HCT116 (cell line): Measurements from ENCODE around the gene GPR3.

Source experiments
- CTCF ChIP-seq, 3 experiments: fragments of 200-600 bp in 1 of 3; sonication (generic) in 1 of 3; IDR thresholded peaks in 2 of 3; conservative IDR thresholded peaks in 1 of 3; 2 replicates each; pipeline ENCODE4 v1.5.1; 2012 to 2017; ENCODE audit warnings: low read depth in 2 of 3, low read length in 2 of 3, antibody characterized with exemption in 1 of 3, borderline replicate concordance in 1 of 3, control low read depth in 1 of 3, mild to moderate bottlenecking in 1 of 3, mixed read lengths in 1 of 3, mixed run types in 1 of 3, moderate library complexity in 1 of 3; ENCODE audit not compliant: insufficient read depth in 1 of 3
- EZH2 ChIP-seq: fragments of 200-600 bp; sonication (generic); IDR thresholded peaks from 2 replicates; pipeline ENCODE4 v1.6.1; 2017; ENCODE audit warnings: antibody characterized with exemption, mixed run types
- FOSL1 ChIP-seq: IDR thresholded peaks from 2 replicates; pipeline ENCODE4 v1.6.1; 2012; ENCODE audit warnings: low read depth
- POLR2A ChIP-seq: IDR thresholded peaks from 2 replicates; pipeline ENCODE4 v1.7.0; 2011; ENCODE audit warnings: borderline replicate concordance; ENCODE audit not compliant: insufficient read depth, insufficient read length; ENCODE audit errors: extremely low read depth
- RAD21 ChIP-seq: IDR thresholded peaks from 2 replicates; pipeline ENCODE4 v1.6.1; 2012; ENCODE audit warnings: low read depth, mild to moderate bottlenecking
- SIN3A ChIP-seq: IDR thresholded peaks from 2 replicates; pipeline ENCODE4 v1.6.1; 2012; ENCODE audit warnings: low read depth
- YY1 ChIP-seq: IDR thresholded peaks from 2 replicates; pipeline ENCODE4 v1.6.1; 2011; ENCODE audit warnings: low read length, low read depth, moderate library complexity, mild to moderate bottlenecking; ENCODE audit not compliant: insufficient replicate concordance; ENCODE audit errors: extremely low read depth

GRCh38 chr1:27414091-27414490 is 21.7 kb downstream of the GPR3 start:
- TF ChIP-seq CTCF (IDR thresholded peaks at IDR 0.05 in 2 of 3, conservative IDR thresholded peaks at IDR 0.05 in 1 of 3; ENCODE audit: borderline replicate concordance in 1 of 3, insufficient read depth in 1 of 3, low read depth in 2 of 3, low read length in 2 of 3) = no peak
- no peak for TF ChIP-seq FOSL1
- no peak for TF ChIP-seq YY1
- no peak for TF ChIP-seq POLR2A
- TF ChIP-seq SIN3A = no peak
- no peak for TF ChIP-seq RAD21
- TF ChIP-seq EZH2 = no peak
